Measurements from ENCODE around the gene PARL. TPM values are rescaled to one million over a fixed set of nuclear protein-coding genes. Genes with fewer than 3 reads are reported as not detected.

The PARL gene
- total RNA-seq, 2 experiments from 2014 or later = 77.1 to 84.1 TPM

DNA sequence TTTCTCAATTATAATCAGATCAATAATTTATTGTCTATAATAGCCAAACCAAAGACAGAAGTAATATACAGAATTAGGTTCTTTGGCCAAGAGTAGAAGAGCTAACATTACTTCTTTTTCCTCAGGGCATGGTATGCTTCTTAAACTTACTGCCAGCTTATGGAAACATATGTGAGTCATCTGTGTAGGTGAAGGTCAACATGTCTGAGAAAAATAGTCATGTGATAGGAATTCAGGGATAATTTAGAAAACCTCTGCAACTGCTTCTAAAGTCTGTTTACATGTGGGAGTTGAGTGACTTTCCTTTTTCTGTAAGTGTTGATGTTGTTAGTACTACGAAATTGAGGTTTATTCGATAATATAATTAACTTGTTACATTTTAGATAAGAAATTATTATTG, 40.1 kb downstream of the PARL start:
- Mint-ChIP-seq H3K27me3 (no peaks in the 10 kb centered on the region), H3K36me3 (peaks cover 34% of the 10 kb centered on the region), H3K27ac (no peak overlapping the region), H3K4me3 (no peak overlapping the region), H3K9me3 (no peaks in the 10 kb centered on the region), H3K4me1 (ENCODE audit: low read depth) (peaks cover 10% of the 10 kb centered on the region)
- intact Hi-C loops (cut with micrococcal nuclease) = no loop called here
- no peak for DNase-seq
- ChIA-PET POLR2A (interaction anchor here (0.6 to 1.3 kb wide), 3 partner anchors 40 to 147 kb away, joined by 3 read pairs; partner anchors contain the start of gene PARL), CTCF (interaction anchor here (0.6 kb wide), 1 partner anchor 40 kb away, joined by 3 read pairs; the partner anchor contains the start of gene PARL)

DNA sequence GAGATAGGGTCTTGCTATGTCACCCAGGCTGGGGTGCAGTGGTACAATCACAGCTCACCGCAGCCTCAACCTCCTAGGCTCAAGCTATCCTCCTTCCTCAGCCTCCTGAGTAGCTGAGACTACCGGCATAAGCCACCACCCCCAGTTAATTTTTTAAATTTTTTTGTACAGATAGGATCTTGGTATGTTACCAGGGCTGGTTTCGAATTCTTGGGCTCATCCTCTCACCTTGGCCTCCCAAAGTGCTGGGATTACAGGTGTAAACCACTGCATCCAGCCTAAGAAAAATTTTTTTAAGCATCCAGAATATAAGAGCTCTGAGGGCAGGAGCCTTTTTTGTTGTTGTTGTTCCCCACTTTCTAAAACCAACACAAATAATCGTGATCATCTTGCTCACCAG, 44.9 kb downstream of the PARL start:
- Mint-ChIP-seq H3K4me3 (no peak overlapping the region), H3K9me3 (no peaks in the 10 kb centered on the region), H3K4me1 (ENCODE audit: low read depth) (peaks cover 7% of the 10 kb centered on the region), H3K27me3 (no peaks in the 10 kb centered on the region), H3K27ac (no peak overlapping the region), H3K36me3 (peaks cover 20% of the 10 kb centered on the region)
- intact Hi-C loops (cut with micrococcal nuclease) = no loop called here
- ChIA-PET POLR2A (no interaction called here), CTCF (no interaction called here)
- DNase-seq = no peak

DNA sequence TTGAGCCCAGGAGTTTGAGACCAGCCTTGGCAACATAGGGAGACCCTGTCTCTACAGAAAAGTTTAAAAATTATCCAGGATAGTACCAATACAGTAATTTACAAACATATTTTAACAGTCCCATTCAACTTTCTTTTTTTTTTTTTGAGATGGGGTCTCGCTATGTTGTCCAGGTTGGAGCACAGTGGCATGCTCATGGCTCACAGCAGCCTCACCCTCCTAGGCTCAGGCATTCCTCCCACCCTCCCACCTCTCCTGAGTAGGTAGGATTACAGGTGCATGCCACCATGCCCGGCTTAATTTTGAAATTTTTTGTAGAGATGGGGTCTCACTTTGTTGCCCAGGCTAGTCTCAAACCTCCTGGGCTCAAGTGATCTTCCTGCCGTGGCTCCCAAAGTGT, 46.8 kb downstream of the PARL start:
- H3K36me3 Mint-ChIP-seq = peaks cover 26% of the 10 kb centered on the region

DNA sequence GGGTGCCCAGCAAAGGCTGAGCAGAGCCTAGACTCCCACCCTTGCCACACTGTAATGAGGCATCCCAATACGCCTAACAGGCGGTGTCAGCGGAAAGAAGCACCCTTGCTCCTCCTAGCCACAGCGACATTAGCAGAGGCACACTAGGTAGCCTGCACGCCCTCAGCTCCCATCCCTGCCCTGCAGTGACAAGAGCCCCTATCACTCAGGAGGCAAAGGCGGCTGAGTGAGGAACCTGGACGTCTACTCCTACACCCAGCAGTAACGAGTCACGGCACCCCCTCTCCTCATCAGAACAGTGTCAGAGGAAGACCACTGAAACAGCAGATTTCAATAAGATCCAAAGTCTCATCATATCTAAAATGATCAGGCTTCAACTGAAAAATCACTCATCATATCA, 47.3 kb downstream of the PARL start:
- CTCF ChIA-PET = no interaction called here
- H3K36me3 Mint-ChIP-seq = peaks cover 30% of the 10 kb centered on the region
- DNase-seq = peak; percentile 28

More for the DNA sequence above, 46.8 kb downstream of the PARL start:
- Mint-ChIP-seq H3K27ac (no peak overlapping the region), H3K9me3 (no peaks in the 10 kb centered on the region), H3K4me1 (ENCODE audit: low read depth) (peaks cover 3% of the 10 kb centered on the region), H3K4me3 (no peak overlapping the region), H3K27me3 (no peaks in the 10 kb centered on the region)
- DNase-seq = no peak
- POLR2A ChIA-PET = no interaction called here
- intact Hi-C loops (cut with micrococcal nuclease) = no loop called here
- CTCF ChIA-PET = no interaction called here

DNA sequence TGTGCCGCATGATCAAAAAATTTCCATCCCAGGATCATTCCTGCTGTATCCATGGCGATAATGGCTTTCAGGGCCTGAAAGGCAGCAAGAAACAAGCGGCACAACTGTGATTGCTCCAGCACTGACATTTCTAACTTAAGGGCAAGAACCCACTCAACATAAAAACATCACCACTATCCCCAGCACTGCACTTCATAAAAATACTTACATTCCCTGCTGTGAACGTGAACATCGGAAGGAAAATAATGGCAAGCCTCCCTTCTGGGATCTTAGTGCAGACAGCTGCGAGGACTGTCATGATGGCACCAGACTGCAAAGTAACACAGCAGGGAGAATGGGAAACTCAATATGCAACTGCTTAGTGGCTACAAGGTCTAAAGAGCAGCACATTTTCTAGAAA, 51.2 kb downstream of the PARL start:
- ChIA-PET POLR2A (no interaction called here), CTCF (no interaction called here)
- Mint-ChIP-seq H3K36me3 (peaks cover 15% of the 10 kb centered on the region), H3K27ac (no peak overlapping the region), H3K4me3 (no peak overlapping the region), H3K4me1 (ENCODE audit: low read depth) (peaks cover 3% of the 10 kb centered on the region), H3K9me3 (no peaks in the 10 kb centered on the region), H3K27me3 (no peaks in the 10 kb centered on the region)
- DNase-seq = no peak
- intact Hi-C loops (cut with micrococcal nuclease) = no loop called here

More for the DNA sequence above, 47.3 kb downstream of the PARL start:
- H3K4me1 Mint-ChIP-seq (ENCODE audit: low read depth) = peaks cover 3% of the 10 kb centered on the region
- intact Hi-C loops (cut with micrococcal nuclease) = no loop called here
- no peaks in the 10 kb centered on the region for H3K27me3 Mint-ChIP-seq
- H3K27ac Mint-ChIP-seq = no peak overlapping the region
- H3K4me3 Mint-ChIP-seq = no peak overlapping the region
- H3K9me3 Mint-ChIP-seq = no peaks in the 10 kb centered on the region
- POLR2A ChIA-PET = no interaction called here

DNA sequence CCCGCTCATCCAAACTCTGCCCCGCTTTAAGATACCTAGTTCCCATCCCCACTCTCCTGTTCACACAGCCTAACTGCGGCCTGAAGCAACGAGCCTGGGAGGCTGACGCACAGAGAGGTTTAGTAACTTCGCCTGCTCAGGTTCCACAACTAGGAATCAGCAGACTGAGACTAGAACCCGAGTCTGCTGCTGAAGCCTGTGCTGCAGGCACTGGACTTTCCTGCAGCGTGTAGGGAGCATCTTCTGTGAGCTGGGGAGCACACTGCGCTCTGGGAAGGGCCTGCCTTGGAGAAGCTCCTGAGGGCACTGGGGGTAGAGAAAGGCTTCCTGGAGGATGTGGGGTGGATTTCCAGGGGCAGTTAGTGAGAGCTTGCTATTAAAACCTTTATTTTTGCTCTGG, 54.5 kb downstream of the PARL start:
- peaks cover 15% of the 10 kb centered on the region for H3K36me3 Mint-ChIP-seq
- POLR2A ChIA-PET = no interaction called here
- H3K9me3 Mint-ChIP-seq = no peaks in the 10 kb centered on the region
- H3K27ac Mint-ChIP-seq = no peak overlapping the region
- intact Hi-C loops (cut with micrococcal nuclease) = no loop called here
- CTCF ChIA-PET = no interaction called here
- H3K27me3 Mint-ChIP-seq = no peaks in the 10 kb centered on the region
- H3K4me3 Mint-ChIP-seq = no peak overlapping the region
- H3K4me1 Mint-ChIP-seq (ENCODE audit: low read depth) = peaks cover 3% of the 10 kb centered on the region
- DNase-seq = no peak

DNA sequence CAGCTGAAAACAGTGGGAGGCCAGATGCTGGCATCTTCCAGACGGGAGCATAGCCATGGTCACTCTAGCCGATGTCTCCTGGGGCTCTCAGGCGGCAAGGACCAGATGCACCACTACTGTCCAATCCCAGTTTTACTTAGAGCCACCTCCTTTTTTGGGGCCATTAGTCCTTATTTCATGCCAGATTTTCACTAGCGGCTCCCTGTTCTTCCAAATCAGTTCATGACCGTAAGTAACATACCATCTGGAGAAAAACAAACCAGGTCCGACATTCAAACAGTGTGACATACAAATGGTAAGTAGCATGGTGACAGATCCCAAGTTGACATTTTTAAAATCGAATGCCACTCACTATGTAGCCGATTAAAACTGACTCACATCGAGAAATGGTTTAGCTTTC, 55.2 kb downstream of the PARL start:
- ChIA-PET POLR2A (no interaction called here), CTCF (no interaction called here)
- Mint-ChIP-seq H3K27ac (no peak overlapping the region), H3K9me3 (no peaks in the 10 kb centered on the region), H3K4me3 (no peak overlapping the region), H3K36me3 (peaks cover 14% of the 10 kb centered on the region), H3K4me1 (ENCODE audit: low read depth) (peaks cover 4% of the 10 kb centered on the region), H3K27me3 (peaks cover under 1% of the 10 kb centered on the region)
- no peak for DNase-seq
- intact Hi-C loops (cut with micrococcal nuclease) = loop anchor here (5.0 kb wide), 1 partner anchor 53 kb away; the partner anchor contains the start of gene PARL

DNA sequence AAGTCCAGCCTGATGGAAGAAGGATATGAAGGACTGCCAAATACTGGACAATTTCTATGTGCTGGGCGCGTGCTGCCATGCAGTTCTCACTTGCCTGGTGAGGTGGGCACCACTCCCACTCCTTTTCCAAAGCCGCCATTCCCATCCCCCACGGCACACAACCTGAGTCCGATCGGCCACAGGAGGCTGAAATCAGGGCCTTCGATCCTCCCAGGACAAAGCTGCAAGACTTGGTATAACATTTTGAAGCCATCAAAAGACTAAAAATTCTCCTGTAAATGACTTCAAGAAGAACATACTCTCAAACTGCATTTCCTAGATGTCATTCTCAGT, 56.2 kb downstream of the PARL start:
- intact Hi-C loops (cut with micrococcal nuclease) = loop anchor here (5.0 kb wide), 1 partner anchor 54 kb away; the partner anchor contains the start of gene PARL
- H3K27ac Mint-ChIP-seq = no peak overlapping the region
- no peak overlapping the region for H3K4me3 Mint-ChIP-seq
- peaks cover 8% of the 10 kb centered on the region for H3K36me3 Mint-ChIP-seq
- no peak for DNase-seq
- no peaks in the 10 kb centered on the region for H3K9me3 Mint-ChIP-seq
- peaks cover 12% of the 10 kb centered on the region for H3K4me1 Mint-ChIP-seq (ENCODE audit: low read depth)
- ChIA-PET CTCF (no interaction called here), POLR2A (no interaction called here)
- peaks cover 4% of the 10 kb centered on the region for H3K27me3 Mint-ChIP-seq

DNA sequence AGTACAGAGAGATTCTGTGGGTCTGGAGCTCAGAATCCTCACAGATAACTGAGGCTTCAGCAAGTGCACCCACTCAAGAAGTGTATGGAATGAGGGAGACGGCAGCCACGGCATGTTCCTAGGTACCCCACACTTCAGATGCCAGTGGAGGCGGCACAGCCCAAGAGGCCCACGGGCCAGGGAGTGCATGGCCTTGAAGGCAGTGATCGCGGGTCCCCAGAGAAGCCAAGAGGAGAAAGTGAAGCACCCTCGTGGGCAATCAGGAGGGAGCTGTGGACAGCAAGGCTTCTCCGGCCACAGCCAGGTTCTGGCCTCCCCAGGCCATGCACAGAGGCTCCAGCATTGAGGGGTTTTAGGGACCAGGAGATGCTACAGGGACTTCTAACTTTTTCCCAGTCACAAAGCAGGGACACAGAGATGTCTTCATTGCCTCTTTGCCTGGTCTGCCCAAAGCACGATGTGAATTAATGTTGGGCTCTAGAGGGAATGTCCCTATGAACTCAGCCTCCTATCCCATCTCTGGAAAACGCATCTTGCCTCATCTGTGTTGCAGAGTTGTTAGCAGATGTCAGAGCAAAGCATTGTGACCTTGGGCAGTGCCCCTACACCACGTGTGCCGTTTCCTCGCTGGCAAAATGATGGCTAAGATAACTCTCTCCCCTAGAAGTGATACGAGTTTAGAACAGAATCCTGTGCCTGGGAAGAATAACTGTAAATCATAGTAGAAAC, 56.7 kb downstream of the PARL start:
- DNase-seq = no peak
- intact Hi-C loops (cut with micrococcal nuclease) = loop anchor here (5.0 kb wide), 1 partner anchor 54 kb away; the partner anchor contains the start of gene PARL

DNA sequence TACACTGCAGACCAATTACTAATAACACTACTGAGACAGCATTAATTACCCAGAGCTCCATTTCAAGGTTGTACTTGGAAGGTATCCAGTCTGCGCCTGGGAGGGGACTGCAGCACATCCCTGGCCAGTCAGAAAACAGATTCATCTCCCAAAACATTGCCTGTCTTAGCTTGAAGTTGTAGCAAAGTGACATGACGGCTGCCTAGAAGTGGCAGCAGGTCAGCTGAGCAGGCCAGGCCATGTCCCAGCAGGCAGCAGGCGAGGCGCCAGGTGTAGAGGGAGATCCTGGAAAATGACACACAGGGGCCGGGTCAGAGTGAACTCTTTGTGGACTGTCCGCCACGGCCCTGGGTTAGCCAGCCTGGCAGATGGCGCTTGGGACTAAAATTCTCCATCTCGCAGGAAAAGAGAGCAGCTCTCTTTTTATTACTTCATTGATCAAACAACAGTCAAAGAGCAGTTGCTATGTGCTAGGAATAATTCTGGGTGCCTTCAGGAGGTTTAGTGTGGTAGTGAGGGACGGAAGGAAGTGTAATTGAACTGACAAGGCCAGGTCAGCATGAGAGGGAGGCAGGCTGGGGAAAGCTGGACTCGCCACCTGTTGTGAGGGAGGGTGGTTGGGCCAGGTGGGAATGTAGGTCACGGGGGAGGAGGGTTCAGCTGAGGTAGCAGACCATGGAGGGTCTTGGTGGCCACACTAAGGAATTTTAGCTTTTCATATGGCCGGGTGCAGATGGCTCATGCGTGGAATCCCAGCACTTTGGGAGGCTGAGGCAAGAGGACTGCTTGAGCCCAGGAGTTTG, 58.0 kb downstream of the PARL start:
- POLR2A ChIA-PET = interaction anchor here (0.6 to 0.8 kb wide), 2 partner anchors 11 to 83 kb away, joined by 3 to 4 read pairs; no protein-coding TSS in a partner anchor
- intact Hi-C loops (cut with micrococcal nuclease) = loop anchor here (5.0 kb wide), 1 partner anchor 56 kb away; the partner anchor contains the start of gene PARL
- H3K27me3 Mint-ChIP-seq = peaks cover 4% of the 10 kb centered on the region
- H3K9me3 Mint-ChIP-seq = no peaks in the 10 kb centered on the region
- no peak for DNase-seq
- H3K4me3 Mint-ChIP-seq = peak overlapping the region; percentile 61
- H3K36me3 Mint-ChIP-seq = peaks cover 2% of the 10 kb centered on the region
- H3K4me1 Mint-ChIP-seq (ENCODE audit: low read depth) = peaks cover 12% of the 10 kb centered on the region
- CTCF ChIA-PET = interaction anchor here (0.6 to 1.6 kb wide), 2 partner anchors 59 to 475 kb away, joined by 3 to 11 read pairs; partner anchors contain the start of gene PARL
- H3K27ac Mint-ChIP-seq = no peak overlapping the region

More for the DNA sequence above, 56.7 kb downstream of the PARL start:
- H3K36me3 Mint-ChIP-seq = peaks cover 6% of the 10 kb centered on the region
- H3K4me3 Mint-ChIP-seq = no peak overlapping the region
- CTCF ChIA-PET = no interaction called here
- no peak overlapping the region for H3K27ac Mint-ChIP-seq
- POLR2A ChIA-PET = interaction anchor here (0.8 kb wide), 1 partner anchor 12 kb away, joined by 3 read pairs; no protein-coding TSS in a partner anchor
- peaks cover 4% of the 10 kb centered on the region for H3K27me3 Mint-ChIP-seq
- peaks cover 12% of the 10 kb centered on the region for H3K4me1 Mint-ChIP-seq (ENCODE audit: low read depth)
- H3K9me3 Mint-ChIP-seq = no peaks in the 10 kb centered on the region

DNA sequence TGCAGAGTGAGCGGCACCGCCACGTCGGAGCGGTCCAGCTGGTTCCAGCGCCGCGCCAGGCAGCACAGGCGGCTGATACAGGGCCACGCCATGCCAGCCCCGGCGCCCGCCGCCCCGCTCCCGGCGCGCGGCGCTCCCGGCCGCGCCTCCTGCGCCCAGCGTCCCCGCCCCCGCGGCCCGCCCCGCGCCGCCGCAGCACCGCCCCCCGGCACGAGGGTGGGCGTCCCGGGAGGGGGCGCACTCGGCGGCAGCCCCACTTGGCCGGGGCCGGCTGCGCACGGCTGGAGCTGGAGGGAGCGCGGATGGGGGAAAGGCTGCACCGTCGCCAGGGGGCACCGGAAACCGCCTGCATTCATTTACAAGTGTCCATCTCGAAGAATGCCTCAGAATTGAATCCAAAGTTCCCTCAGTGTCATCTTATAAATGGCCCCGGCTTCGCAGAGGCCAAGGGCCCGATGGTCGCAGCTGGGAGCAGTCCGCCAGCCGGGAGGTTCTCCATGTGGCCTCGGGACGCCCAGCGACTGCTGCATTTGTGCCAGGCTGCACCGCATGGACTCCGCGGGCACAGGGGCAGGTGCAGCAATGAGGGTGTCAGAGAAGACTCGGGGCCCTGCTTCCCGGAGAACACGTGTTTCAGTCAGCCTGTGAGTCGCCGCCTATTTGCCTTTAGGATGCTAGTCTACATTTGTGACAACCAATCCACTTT, 59.1 kb downstream of the PARL start, which contains the start of gene MAP6D1:
TSS of gene MAP6D1 (minus strand) at position 122 of the 706 bp plus-strand sequence. CDS start at position 92, 30 bp downstream.
- peak; percentile 56 for DNase-seq
- CTCF ChIA-PET = interaction anchor here (0.6 to 1.6 kb wide), 3 partner anchors 59 to 474 kb away, joined by 3 to 11 read pairs (median 4); partner anchors contain the start of gene PARL
- Mint-ChIP-seq H3K36me3 (peaks cover 2% of the 10 kb centered on the region), H3K4me3 (peak within 1 kb of the TSS; percentile 68), H3K27ac (no peak within 1 kb of the TSS), H3K4me1 (ENCODE audit: low read depth) (peaks cover 12% of the 10 kb centered on the region), H3K27me3 (peaks cover 4% of the 10 kb centered on the region), H3K9me3 (no peaks in the 10 kb centered on the region)
- POLR2A ChIA-PET = interaction anchor here (0.6 kb wide), 1 partner anchor 82 kb away, joined by 4 read pairs; no protein-coding TSS in a partner anchor
- intact Hi-C loops (cut with micrococcal nuclease) = loop anchor here (2.0 to 5.0 kb wide), 2 partner anchors 57 to 357 kb away; partner anchors contain the start of gene PARL
